HG03280 (cell line): ENCODE measurements around the gene VSIG10L.

ENCODE experiments used
- ATAC-seq: cut with Tn5 transposase; IDR thresholded peaks from one replicate; pipeline ENCODE4 v1.9.1; 2021; ENCODE audit warnings: mild to moderate bottlenecking, moderate library complexity; ENCODE audit not compliant: unreplicated experiment

VSIG10L gene

GRCh38 chr19:51318687-51319648 lies 23.0 kb downstream of the VSIG10L start:
- ATAC-seq, result no peak

GRCh38 chr19:51317968-51318367 lies 24.0 kb downstream of the VSIG10L start:
- no peak for ATAC-seq

DNA sequence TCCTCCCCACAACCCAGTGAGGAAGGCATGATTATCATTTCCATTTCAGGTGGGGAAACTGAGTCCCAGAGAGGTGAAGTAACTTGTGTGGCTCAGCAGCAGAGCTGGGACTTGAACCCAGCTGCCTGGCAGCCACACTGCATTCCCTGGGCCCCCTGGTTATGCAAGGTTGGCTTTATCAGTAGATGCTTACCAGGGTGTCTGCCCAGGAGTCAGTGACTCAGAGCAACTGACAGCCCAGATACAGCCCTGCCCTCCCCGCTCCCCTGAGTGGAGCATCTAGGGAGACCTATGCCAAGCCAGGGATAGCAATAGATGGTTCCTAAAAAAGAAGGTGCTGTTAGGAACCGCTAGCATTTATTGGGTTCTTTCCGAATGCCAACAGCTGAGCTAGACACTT lies 24.6 kb downstream of the VSIG10L start:
- no peak for ATAC-seq

- ATAC-seq, result no peak
Measured at GRCh38 chr19:51316688-51317087, 25.3 kb downstream of the VSIG10L start.

GRCh38 chr19:51311351-51312257 lies 30.3 kb downstream of the VSIG10L start, which contains the start of gene IGLON5:
Gene IGLON5, plus strand, starts transcription at chr19:51311644. Its CDS starts 204 bp downstream, at chr19:51311848.
- ATAC-seq, result no peak

GRCh38 chr19:51305479-51305878 lies 36.5 kb downstream of the VSIG10L start:
- ATAC-seq, result no peak

DNA sequence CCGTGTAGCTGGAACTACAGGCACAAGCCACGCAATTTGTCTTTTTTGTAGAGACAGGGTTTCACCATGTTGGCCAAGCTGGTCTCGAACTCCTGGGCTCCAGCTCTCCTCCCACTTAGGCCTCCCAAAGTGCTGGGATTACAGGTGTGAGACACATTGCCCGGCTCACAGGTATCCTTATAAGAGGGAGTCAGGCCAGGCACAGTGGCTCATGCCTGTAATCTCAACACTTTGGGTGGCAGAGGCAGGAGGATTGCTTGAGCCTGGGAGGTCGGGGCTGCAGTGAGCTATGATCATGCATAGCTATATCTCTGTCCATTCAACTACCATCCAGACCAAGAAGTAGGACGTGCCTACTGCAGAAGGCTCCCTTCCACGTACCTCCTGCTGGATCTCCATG lies 40.7 kb downstream of the VSIG10L start:
- ATAC-seq, result no peak

GRCh38 chr19:51297406-51297805 lies 44.5 kb downstream of the VSIG10L start:
- ATAC-seq, result no peak

DNA sequence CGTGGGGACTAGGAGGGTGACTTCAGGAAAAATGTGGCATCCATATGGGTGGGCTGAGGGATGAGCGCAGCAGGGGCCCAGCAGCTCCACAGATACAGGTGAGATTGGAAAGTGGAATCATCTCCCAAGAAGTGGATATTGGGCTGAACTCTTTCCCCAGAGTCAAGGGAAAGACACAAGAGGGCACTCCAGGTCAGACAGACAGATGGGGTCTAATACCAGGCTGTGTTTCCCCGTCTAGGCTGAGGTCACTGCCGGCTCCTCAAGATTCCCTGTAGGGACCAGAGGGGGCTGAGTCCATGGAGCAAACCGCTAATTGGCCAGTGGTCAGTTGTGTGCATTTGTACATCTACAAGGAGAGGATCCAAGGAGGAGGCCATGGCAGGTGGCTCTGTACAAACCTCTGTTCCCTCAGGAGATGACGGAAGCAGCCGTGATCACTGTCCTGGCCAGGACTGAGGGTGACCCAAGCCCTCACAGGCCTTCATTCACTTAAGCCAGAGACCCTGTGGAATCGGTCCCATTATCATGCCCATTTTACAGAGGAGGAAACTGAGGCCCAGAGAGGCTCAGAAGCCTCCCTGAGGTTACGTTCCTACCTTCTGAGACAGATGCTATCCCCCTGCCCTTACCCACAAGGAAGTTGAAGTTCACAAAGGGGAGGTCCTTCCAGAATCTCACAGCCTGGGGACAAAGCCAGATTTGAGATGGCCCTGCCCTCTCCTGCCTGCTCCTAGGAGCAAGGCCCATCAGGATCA lies 45.4 kb downstream of the VSIG10L start:
- no peak for ATAC-seq

DNA sequence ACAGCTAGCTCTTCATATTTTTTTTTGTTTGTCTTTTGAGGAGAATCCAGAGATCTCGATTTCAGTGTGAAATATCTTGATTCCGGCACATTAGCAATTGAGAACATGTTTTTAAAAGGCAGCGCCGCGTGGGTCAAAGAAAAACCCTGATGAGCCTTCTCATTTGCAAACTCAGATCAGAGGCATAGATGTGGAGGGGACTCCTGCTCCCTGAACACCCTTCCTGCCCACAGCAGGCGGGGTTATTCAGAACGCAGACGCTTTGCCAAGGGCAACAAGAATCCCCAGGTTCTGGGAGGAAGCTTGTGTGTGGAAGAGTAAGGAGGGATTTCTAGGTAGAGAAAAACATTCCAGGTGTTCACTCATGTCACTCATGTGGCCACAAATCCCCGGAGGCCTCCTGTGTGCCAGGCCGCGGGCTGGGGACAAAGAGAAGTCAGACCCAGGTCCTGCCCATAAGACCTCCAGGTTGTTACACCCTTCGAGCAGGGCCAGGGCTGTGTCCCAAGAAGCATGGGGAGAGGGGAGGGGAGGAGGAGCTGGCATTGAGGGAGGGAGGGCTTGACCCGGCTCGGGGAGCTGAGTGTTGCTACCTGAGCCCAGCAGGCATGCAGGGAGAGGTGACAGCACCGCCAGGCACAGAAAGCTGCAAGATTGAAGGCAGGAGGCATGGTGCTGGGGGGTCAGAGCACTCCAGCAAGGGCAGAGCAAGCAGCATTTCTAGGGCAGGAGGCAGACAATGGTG lies 46.4 kb downstream of the VSIG10L start:
- no peak for ATAC-seq

DNA sequence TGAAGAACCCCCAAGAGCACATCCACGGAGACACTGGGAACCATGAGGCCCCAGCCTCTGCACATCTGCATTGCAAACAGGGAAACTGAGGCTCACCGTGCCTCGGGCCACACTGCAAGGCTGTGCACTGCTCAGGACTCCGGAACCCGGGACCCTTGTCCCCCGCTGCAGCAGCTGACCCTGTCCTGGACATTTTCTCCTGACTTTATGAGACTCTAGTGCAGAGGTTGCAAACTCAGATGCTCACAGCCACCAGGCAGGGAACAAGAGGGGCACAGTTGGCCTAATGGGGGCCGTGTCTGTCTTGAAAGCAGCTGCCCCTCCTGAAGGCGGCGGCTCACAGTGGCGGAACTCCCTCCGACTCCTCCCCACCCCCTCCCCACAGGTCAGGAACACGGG lies 47.0 kb downstream of the VSIG10L start:
- no peak for ATAC-seq

GRCh38 chr19:51294211-51294976 lies 47.5 kb downstream of the VSIG10L start:
- ATAC-seq, result no peak

DNA sequence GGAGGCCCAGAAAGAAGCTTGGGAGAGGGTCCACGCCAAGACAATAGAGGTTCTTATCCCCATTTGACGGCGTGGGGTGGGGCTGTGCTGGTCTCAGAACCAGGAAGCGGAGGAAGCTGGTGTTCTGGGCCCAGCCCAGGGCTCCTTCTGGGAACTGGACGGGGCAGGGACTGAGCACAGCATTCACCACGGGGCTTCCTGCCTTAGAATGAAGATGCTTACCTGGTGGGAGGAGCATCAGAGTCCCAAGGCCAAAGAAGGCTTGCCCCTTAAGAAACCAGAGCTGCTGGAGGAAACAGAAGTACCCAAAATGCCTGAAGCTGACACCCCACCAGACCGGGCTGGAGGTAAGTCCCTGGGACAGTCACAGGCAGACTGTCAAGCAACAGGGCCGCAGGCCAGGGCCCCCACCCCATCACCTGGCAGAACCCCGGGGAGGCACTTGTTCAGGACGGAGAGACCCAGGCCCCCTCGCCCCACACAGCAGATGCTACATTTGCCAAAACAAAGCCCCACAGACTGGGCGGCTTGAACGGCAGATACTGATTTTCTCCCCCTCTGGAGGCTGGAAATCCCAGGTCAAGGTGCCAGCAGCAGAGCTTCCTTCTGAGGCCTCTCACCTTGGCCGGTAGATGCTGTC lies 48.2 kb downstream of the VSIG10L start:
- ATAC-seq, result no peak

- no peak for ATAC-seq
Measured at GRCh38 chr19:51292971-51293370, 49.0 kb downstream of the VSIG10L start.

DNA sequence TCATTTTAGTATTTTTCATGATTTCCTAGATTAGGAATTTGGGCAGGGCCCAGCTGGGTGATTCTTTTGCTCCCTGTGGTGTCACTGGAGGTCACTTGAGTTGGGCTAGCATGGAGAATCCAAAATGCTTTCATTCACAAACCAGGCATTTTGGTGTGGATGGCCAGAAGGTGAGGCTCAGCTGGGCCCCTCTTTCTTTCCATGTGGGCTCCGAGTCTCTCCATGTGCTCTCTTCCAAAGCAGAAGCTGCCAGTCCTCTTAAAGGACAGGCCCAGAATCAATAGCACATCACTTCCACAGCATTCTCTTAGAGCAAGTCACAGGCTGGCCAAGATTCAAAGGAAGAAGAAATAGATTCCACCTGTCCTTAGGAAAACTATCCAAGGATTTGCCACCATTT lies 52.3 kb downstream of the VSIG10L start:
- no peak for ATAC-seq

GRCh38 chr19:51285682-51286081 lies 56.3 kb downstream of the VSIG10L start:
- ATAC-seq, result no peak

- no peak for ATAC-seq
Measured at GRCh38 chr19:51282335-51282734, 59.6 kb downstream of the VSIG10L start.
